CD4-positive, alpha-beta memory T cell (primary cell): ENCODE measurements around the gene TMEM72. TPM values are rescaled to one million over a fixed set of nuclear protein-coding genes. Genes with fewer than 3 reads are reported as not detected.
"Not testable (repeated sequence)": the region's sequence is repeated elsewhere in the genome, so short reads cannot be mapped to it uniquely, and the experiment has no call there.

Experiments
- CTCF ChIA-PET: fragments of 350-600 bp; sonication (Branson Sonifier 250); formaldehyde crosslinking; loops from one replicate; lab custom pipeline; 2021; ENCODE audit warnings: inconsistent platforms; ENCODE audit not compliant: partially characterized antibody; lab: Charles Lee
- POLR2A ChIA-PET: fragments of 350-600 bp; sonication (Branson Sonifier 250); formaldehyde crosslinking; loops from one replicate; lab custom pipeline; 2021; ENCODE audit not compliant: partially characterized antibody; lab: Charles Lee
- DNase-seq, 5 donors: peaks; one replicate each; pipeline versions ENCODE4 v3.0.0 to v3.0.0-alpha.2; 2020 to 2022; ENCODE audit warnings: mixed read lengths in 1 of 5
- H3K27ac ChIP-seq: one replicate; pipeline ENCODE4 v1.7.0; 2013; ENCODE audit warnings: low read depth, low read length
- H3K27me3 ChIP-seq: 2 replicates; pipeline ENCODE4 v1.7.0; 2013; ENCODE audit warnings: mild to moderate bottlenecking, low read length, moderate library complexity; ENCODE audit not compliant: insufficient read depth
- H3K36me3 ChIP-seq: 2 replicates; pipeline ENCODE4 v1.7.0; 2013; ENCODE audit warnings: mild to moderate bottlenecking, low read length, moderate library complexity; ENCODE audit not compliant: insufficient read depth
- H3K4me1 ChIP-seq: 2 replicates; pipeline ENCODE4 v1.7.0; 2013; ENCODE audit warnings: mild to moderate bottlenecking, low read length, moderate library complexity; ENCODE audit not compliant: insufficient read depth
- H3K4me3 ChIP-seq, 2 donors: one replicate each; pipeline ENCODE4 v1.7.0; 2013; ENCODE audit warnings: low read length in 2 of 2, mild to moderate bottlenecking in 1 of 2
- H3K9me3 ChIP-seq, 2 donors: one replicate each; pipeline ENCODE4 v1.7.0; 2013; ENCODE audit warnings: low read length in 2 of 2, control low read depth in 1 of 2; ENCODE audit not compliant: control insufficient read depth in 1 of 2
- H3K27ac Mint-ChIP-seq, 7 donors: one replicate each; pipeline ENCODE4 v1.8.0; 2020 to 2021; ENCODE audit warnings: mixed read lengths in 7 of 7, mild to moderate bottlenecking in 6 of 7, inconsistent platforms in 3 of 7, moderate library complexity in 3 of 7
- H3K27me3 Mint-ChIP-seq, 2 donors: one replicate each; pipeline ENCODE4 v1.8.0; 2020 to 2021; ENCODE audit warnings: mixed read lengths in 2 of 2
- H3K36me3 Mint-ChIP-seq, 2 donors: one replicate each; pipeline ENCODE4 v1.8.0; 2020 to 2021; ENCODE audit warnings: mixed read lengths in 2 of 2, inconsistent platforms in 1 of 2, mild to moderate bottlenecking in 1 of 2
- H3K4me1 Mint-ChIP-seq, 4 donors: one replicate each; pipeline ENCODE4 v1.8.0; 2020 to 2021; ENCODE audit warnings: mixed read lengths in 4 of 4, mild to moderate bottlenecking in 1 of 4
- H3K4me3 Mint-ChIP-seq, 8 donors: one replicate each; pipeline ENCODE4 v1.8.0; 2020 to 2021; ENCODE audit warnings: mixed read lengths in 8 of 8, mild to moderate bottlenecking in 7 of 8, moderate library complexity in 6 of 8, inconsistent platforms in 3 of 8
- H3K9me3 Mint-ChIP-seq, 8 donors: one replicate each; pipeline ENCODE4 v1.8.0; 2020 to 2021; ENCODE audit warnings: mixed read lengths in 8 of 8, mild to moderate bottlenecking in 5 of 8, inconsistent platforms in 3 of 8, moderate library complexity in 1 of 8
- intact Hi-C: fragments of 100-400 bp; cut with micrococcal nuclease; formaldehyde crosslinking; loops from one replicate; pipeline ENCODE4 v1.15.1; 2023
- polyA plus RNA-seq, 2 donors: library from polyadenylated mRNA; unstranded; fragments of 300-500 nt; fragmentation: Illumina TruSeq; gene quantifications; one replicate each; pipeline ENCODE4 v1.2.3, GENCODE V29; 2021
- total RNA-seq, 2 experiments: library from RNA; stranded (reverse); gene quantifications; one replicate each; pipeline ENCODE4 v1.2.3, GENCODE V29; 2021

Gene TMEM72
- total and polyA plus RNA-seq, 4 experiments from 2014 or later, result not detected

DNA sequence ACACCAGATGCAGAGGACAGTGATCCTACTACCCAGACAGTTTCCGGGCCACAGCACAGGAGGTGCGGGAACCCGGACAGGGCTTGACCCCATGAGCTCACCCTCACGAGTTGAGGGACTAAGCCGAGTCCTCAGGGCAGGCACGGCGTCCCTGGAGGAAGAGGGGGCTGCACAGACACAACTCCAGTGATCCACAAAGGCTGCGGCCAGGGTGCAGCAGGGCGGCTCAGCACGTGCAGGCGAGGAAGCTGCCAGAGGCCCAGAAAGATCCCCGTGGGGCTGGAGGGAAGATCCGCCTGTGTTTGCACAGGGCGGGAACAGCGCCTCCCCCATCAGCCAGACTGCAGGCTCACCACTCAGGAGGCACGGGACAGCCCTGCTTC, 45.9 kb upstream of the TMEM72 start:
- no peak overlapping the region for H3K4me3 ChIP-seq
- Mint-ChIP-seq H3K27me3 (peaks cover 32 to 41% of the 10 kb centered on the region in 2 donors), H3K4me1 (peaks cover 5 to 18% (median 9%) of the 10 kb centered on the region in 4 donors), H3K9me3 (no peaks in the 10 kb centered on the region), H3K27ac (no peak overlapping the region), H3K36me3 (no peaks in the 10 kb centered on the region), H3K4me3 (peak overlapping the region in 3 of 8 donors; percentile 93 to 94 (median 94))
- H3K4me1 ChIP-seq, result peaks cover 14% of the 10 kb centered on the region
- H3K9me3 ChIP-seq, result no peaks in the 10 kb centered on the region
- peaks cover 9% of the 10 kb centered on the region for H3K27me3 ChIP-seq
- CTCF ChIA-PET, result interaction anchor here (1.0 to 7.6 kb wide), 8 partner anchors 9 to 1195 kb away, joined by 3 to 70 read pairs (median 10); no protein-coding TSS in a partner anchor
- H3K27ac ChIP-seq, result no peak overlapping the region
- intact Hi-C loops, result loop anchor here (2.0 to 10.0 kb wide), 2 partner anchors 14 to 110 kb away; partner anchors contain the start of gene DEPP1
- POLR2A ChIA-PET, result no interaction called here
- no peak for DNase-seq
- no peaks in the 10 kb centered on the region for H3K36me3 ChIP-seq

DNA sequence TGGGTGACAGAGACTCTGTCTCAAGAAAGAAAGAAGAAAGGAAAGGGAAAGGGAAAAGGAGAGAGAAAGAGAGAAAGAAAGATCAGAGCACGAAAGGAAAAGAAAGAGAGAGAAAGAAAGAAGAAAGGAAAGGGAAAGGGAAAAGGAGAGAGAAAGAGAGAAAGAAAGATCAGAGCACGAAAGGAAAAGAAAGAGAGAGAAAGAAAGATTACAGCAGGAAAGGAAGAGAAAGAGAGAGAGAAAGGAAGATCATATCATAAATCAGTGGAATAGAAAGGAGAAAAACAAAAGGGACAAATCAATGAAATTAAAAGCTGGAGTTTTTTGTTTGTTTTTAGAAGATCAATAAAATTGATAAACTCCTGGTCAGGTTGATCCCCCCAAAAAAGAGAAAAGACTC, 44.8 kb upstream of the TMEM72 start:
- H3K27me3 Mint-ChIP-seq, result peaks cover 32 to 41% of the 10 kb centered on the region in 2 donors
- H3K27ac ChIP-seq, DNase-seq, H3K27ac Mint-ChIP-seq, H3K9me3 ChIP-seq, H3K27me3 ChIP-seq, H3K9me3 Mint-ChIP-seq, POLR2A ChIA-PET, H3K36me3 ChIP-seq, H3K4me3 ChIP-seq, H3K36me3 Mint-ChIP-seq: not testable (repeated sequence)
- H3K4me3 Mint-ChIP-seq, result peak overlapping the region in 3 of 8 donors; percentile 21 to 25 (median 22)
- peaks cover 14% of the 10 kb centered on the region for H3K4me1 ChIP-seq
- peaks cover 5 to 18% (median 9%) of the 10 kb centered on the region in 4 donors for H3K4me1 Mint-ChIP-seq
- CTCF ChIA-PET, result interaction anchor here (1.6 to 7.6 kb wide), 4 partner anchors 9 to 1196 kb away, joined by 4 to 70 read pairs (median 22); no protein-coding TSS in a partner anchor
- intact Hi-C loops, result loop anchor here (10.0 kb wide), 1 partner anchor 108 kb away; the partner anchor contains the start of gene DEPP1

DNA sequence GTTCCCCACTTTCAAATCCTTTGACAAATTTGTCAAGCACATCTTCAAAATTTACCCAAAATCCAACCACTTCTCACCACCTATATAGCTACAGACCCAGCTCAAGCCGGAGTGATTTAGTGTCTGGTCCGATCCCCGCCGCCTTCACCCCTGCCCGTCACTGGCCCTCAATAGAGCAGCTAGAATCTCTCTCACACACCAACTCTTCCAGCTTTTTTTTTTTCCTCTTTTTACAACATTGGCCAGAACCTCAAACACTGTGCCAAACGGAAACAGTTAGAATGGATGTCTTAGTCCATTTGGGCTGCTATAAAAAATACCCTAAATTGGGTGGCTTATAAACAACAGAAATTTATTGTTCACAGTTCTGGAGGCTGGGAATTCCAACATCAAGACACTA, 41.1 kb upstream of the TMEM72 start:
- no peak for DNase-seq
- no peak overlapping the region for H3K27ac ChIP-seq
- H3K4me3 ChIP-seq, result no peak overlapping the region
- H3K9me3 ChIP-seq, result no peaks in the 10 kb centered on the region
- peaks cover 2% of the 10 kb centered on the region for H3K4me1 ChIP-seq
- Mint-ChIP-seq H3K4me1 (peaks cover under 1 to 2% (median under 1%) of the 10 kb centered on the region in 4 donors), H3K4me3 (no peak overlapping the region), H3K9me3 (no peaks in the 10 kb centered on the region), H3K27ac (no peak overlapping the region), H3K36me3 (no peaks in the 10 kb centered on the region), H3K27me3 (peaks cover 20 to 29% of the 10 kb centered on the region in 2 donors)
- H3K27me3 ChIP-seq, result peaks cover 8% of the 10 kb centered on the region
- ChIA-PET CTCF (interaction anchor here (1.2 to 2.9 kb wide), 2 partner anchors 9 to 13 kb away, joined by 6 to 21 read pairs; no protein-coding TSS in a partner anchor), POLR2A (no interaction called here)
- intact Hi-C loops, result loop anchor here (10.0 kb wide), 1 partner anchor 85 kb away; the partner anchor contains the start of gene RASSF4
- no peaks in the 10 kb centered on the region for H3K36me3 ChIP-seq

GRCh38 chr10:44873160-44873559, 38.0 kb upstream of the TMEM72 start:
- Mint-ChIP-seq H3K9me3 (no peaks in the 10 kb centered on the region), H3K27ac (no peak overlapping the region), H3K27me3 (peaks cover 6 to 16% of the 10 kb centered on the region in 2 donors), H3K4me1 (no peaks in the 10 kb centered on the region), H3K36me3 (no peaks in the 10 kb centered on the region), H3K4me3 (no peak overlapping the region)
- Histone ChIP-seq H3K4me3 (no peak overlapping the region), H3K4me1 (no peaks in the 10 kb centered on the region), H3K27ac (no peak overlapping the region), H3K27me3 (no peaks in the 10 kb centered on the region), H3K9me3 (no peaks in the 10 kb centered on the region), H3K36me3 (no peaks in the 10 kb centered on the region)
- POLR2A ChIA-PET, result no interaction called here
- no peak for DNase-seq
- intact Hi-C loops, result loop anchor here (10.0 kb wide), 1 partner anchor 82 kb away; the partner anchor contains the start of gene RASSF4
- CTCF ChIA-PET, result interaction anchor here (9.2 kb wide), 1 partner anchor 8 kb away, joined by 70 read pairs; no protein-coding TSS in a partner anchor

DNA sequence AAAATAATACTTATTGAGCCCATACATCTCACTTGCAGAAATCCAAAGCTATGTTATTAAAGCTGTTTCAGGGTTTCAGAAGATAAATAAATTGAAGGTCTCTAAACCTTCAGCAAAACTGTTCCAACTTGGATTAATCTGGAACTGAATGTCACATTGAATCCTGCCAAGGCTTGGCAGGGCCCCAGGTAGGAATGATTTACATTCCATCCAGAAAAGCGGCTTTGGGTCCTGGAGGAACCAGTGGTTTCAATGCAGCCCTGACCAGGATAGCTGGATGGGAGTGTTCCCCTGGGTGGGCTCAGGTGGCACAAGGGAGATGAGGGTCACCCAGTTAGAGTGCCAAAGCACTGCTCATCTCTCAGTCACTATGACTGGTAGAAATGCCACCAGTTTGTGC, 37.0 kb upstream of the TMEM72 start:
- Histone ChIP-seq H3K4me3 (no peak overlapping the region), H3K27me3 (no peaks in the 10 kb centered on the region), H3K27ac (no peak overlapping the region), H3K36me3 (no peaks in the 10 kb centered on the region), H3K9me3 (no peaks in the 10 kb centered on the region), H3K4me1 (no peaks in the 10 kb centered on the region)
- Mint-ChIP-seq H3K9me3 (no peaks in the 10 kb centered on the region), H3K4me1 (peaks cover 3 to 7% (median 4%) of the 10 kb centered on the region in 4 donors), H3K4me3 (no peak overlapping the region), H3K27me3 (peaks cover 3 to 8% of the 10 kb centered on the region in 2 donors), H3K36me3 (no peaks in the 10 kb centered on the region), H3K27ac (no peak overlapping the region)
- DNase-seq, result no peak
- POLR2A ChIA-PET, result no interaction called here
- CTCF ChIA-PET, result interaction anchor here (1.1 to 9.2 kb wide), 3 partner anchors 9 to 59 kb away, joined by 3 to 70 read pairs (median 3); no protein-coding TSS in a partner anchor
- intact Hi-C loops, result loop anchor here (10.0 kb wide), 1 partner anchor 81 kb away; the partner anchor contains the start of gene RASSF4

DNA sequence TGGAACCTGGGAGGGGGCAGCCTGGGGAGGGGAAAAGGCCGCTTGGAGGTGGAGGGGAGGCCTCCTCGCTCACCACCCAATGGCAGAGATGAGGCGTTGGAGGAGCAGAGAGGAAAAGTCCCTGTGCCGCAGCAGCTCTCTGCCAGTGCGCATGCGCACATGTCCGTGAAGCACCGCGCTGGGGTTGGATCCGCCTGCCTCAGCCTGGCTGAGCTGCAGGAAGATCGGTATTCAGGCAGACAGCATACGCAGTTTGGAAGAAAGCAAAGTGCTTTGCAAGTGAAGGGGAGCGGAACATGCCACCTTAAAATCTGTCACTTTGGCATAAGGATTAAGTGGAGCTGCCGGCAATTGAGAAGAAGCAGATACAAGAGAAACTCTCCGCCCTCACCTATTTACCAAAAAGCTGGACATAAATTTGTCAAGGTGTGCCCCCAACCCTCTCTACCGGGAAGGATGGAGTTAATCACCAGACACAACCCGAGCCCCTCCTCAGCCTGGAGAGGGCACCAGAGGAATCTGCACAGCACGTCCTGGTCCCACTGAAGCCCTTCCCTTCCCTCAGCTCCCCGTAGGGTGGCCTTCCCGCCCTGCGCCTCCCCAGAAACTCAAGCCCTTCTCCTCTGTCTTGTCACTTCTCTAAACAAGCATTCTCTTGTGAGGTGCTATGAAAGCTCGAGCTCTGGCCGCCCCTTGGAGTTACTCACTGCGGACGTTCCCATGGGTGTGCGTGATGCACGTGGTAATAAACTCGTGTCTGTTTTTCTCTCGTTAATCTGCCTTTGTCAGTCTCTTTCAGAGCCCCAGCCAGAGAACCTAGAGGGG, 32.2 kb upstream of the TMEM72 start:
- Histone ChIP-seq H3K27ac (no peak overlapping the region), H3K36me3 (no peaks in the 10 kb centered on the region), H3K4me1 (no peaks in the 10 kb centered on the region), H3K27me3 (no peaks in the 10 kb centered on the region), H3K9me3 (no peaks in the 10 kb centered on the region), H3K4me3 (peak overlapping the region; percentile 39 to 46)
- H3K9me3 Mint-ChIP-seq, result no peaks in the 10 kb centered on the region
- H3K27ac Mint-ChIP-seq, result peak overlapping the region in 5 of 7 donors; percentile 47 to 86 (median 72)
- H3K36me3 Mint-ChIP-seq, result no peaks in the 10 kb centered on the region
- H3K27me3 Mint-ChIP-seq, result peaks cover 2 to 7% of the 10 kb centered on the region in 2 donors
- CTCF ChIA-PET, result interaction anchor here (2.0 to 9.2 kb wide), 2 partner anchors 14 to 21 kb away, joined by 9 to 70 read pairs; no protein-coding TSS in a partner anchor
- peaks cover 7 to 17% (median 9%) of the 10 kb centered on the region in 4 donors for H3K4me1 Mint-ChIP-seq
- H3K4me3 Mint-ChIP-seq, result peak overlapping the region; percentile 86 to 94 (median 90)
- peak; percentile 63 to 75 (median 68) for DNase-seq
- intact Hi-C loops, result loop anchor here (2.0 to 10.0 kb wide), 2 partner anchors 14 to 76 kb away; partner anchors contain the start of gene RASSF4
- POLR2A ChIA-PET, result interaction anchor here (0.6 to 0.8 kb wide), 2 partner anchors 11 to 80 kb away, joined by 3 to 5 read pairs; partner anchors contain the start of gene RASSF4
